ENCODE results near the gene AACS.

DNA sequence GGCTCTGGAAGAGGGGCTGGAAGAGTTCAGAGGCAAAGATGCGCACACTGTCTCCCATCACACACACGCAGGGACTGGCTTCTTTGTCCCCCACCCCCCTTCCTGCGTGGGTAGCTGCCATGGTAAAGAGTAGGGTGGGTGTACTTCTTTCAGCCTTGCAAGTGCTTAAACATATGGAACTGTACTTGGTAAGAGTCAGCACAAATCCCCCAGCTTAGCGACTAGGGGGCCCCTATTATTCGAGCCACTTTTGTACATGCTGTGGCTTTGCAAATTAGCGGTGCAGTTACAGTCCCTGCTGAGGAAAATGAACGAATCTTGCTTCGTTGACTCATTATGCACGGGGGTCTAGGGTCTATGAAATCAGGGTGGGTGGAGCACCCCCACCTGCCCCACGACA is 123.8 kb downstream of the AACS start:
- TF ChIP-seq CHD1 (IDR thresholded peaks at IDR 0.05; ENCODE audit: low read depth, low read length) (no peak), POLR2A (IDR thresholded peaks at IDR 0.05; ENCODE audit: low read depth, low read length) (no peak), HDAC6 (IDR thresholded peaks at IDR 0.05; ENCODE audit: unreplicated experiment) (no peak), SUPT20H (IDR thresholded peaks at IDR 0.05; ENCODE audit: borderline replicate concordance, control insufficient read depth, low read depth, low read length) (no peak), JUNB (IDR thresholded peaks at IDR 0.05) (no peak), NFIC (IDR thresholded peaks at IDR 0.05; ENCODE audit: low read depth, low read length) (no peak), CHD2 (IDR thresholded peaks at IDR 0.05; ENCODE audit: borderline replicate concordance, low read depth, low read length) (no peak), CTCF (IDR thresholded peaks at IDR 0.05 in 2 of 3, conservative IDR thresholded peaks at IDR 0.05 in 1 of 3; ENCODE audit: control insufficient read depth in 2 of 3, extremely low read depth in 1 of 3, insufficient read depth in 1 of 3, low read depth in 3 of 3, low read length in 3 of 3) (no peak), HDAC2 (IDR thresholded peaks at IDR 0.05) (no peak), BRCA1 (IDR thresholded peaks at IDR 0.05; ENCODE audit: low read depth, low read length) (no peak), SUZ12 (IDR thresholded peaks at IDR 0.05; ENCODE audit: unreplicated experiment) (no peak), POLR2AphosphoS5 (IDR thresholded peaks at IDR 0.05; ENCODE audit: low read length) (no peak), TCF3 (IDR thresholded peaks at IDR 0.05; ENCODE audit: borderline replicate concordance, insufficient read depth, low read depth, low read length) (no peak)
